Ishikawa (cell line): ENCODE results near the gene TSC22D1.

Experiments used
- CEBPB ChIP-seq: IDR thresholded peaks from 2 replicates; pipeline ENCODE4 v1.6.1; 2012
- RAD21 ChIP-seq: IDR thresholded peaks from 2 replicates; pipeline ENCODE4 v1.6.1; 2012; ENCODE audit warnings: low read depth
- TAF1 ChIP-seq: IDR thresholded peaks from 2 replicates; pipeline ENCODE4 v1.6.1; 2012; ENCODE audit warnings: low read depth, mild to moderate bottlenecking
- ZBTB7A ChIP-seq: IDR thresholded peaks from 2 replicates; pipeline ENCODE4 v1.6.1; 2012; ENCODE audit warnings: low read depth
- TF ChIP-seq, protein P1 (sequence below): IDR thresholded peaks from 2 replicates; pipeline ENCODE4 v1.6.1; 2012

DNA sequence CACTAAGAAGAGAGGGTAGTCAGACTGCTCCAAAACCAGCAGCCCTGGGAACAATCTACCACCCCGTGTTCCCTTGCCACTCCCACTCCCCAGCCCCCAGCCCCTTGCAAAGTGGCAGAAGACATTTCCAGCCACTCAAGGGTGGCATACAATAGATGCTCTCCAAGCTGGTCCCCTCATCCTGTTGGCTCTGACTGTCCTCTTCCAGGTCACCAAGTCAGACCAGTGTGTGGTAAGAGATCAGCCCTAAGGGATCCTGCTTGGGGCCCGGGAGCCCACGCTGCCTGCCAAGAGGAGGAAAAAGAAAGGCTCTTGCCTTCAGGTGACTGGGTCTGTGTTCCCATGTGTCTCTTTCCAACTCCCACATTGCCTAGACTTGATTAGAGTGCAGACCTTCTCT is 177.5 kb downstream of the TSC22D1 start:
- TF ChIP-seq, protein P1, sequence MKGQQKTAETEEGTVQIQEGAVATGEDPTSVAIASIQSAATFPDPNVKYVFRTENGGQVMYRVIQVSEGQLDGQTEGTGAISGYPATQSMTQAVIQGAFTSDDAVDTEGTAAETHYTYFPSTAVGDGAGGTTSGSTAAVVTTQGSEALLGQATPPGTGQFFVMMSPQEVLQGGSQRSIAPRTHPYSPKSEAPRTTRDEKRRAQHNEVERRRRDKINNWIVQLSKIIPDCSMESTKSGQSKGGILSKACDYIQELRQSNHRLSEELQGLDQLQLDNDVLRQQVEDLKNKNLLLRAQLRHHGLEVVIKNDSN = no peak
- TF ChIP-seq CEBPB (no peak), RAD21 (no peak), TAF1 (no peak), ZBTB7A (no peak)
